GM12874 (cell line): ENCODE results near the gene CCN2.

Experiments
- TF ChIP-seq, protein P1 (sequence below): IDR thresholded peaks from 2 replicates; pipeline ENCODE4 v1.5.1; 2011; ENCODE audit warnings: low read depth, mild to moderate bottlenecking, control low read depth, low read length, moderate library complexity; ENCODE audit not compliant: insufficient read depth

Gene CCN2

DNA sequence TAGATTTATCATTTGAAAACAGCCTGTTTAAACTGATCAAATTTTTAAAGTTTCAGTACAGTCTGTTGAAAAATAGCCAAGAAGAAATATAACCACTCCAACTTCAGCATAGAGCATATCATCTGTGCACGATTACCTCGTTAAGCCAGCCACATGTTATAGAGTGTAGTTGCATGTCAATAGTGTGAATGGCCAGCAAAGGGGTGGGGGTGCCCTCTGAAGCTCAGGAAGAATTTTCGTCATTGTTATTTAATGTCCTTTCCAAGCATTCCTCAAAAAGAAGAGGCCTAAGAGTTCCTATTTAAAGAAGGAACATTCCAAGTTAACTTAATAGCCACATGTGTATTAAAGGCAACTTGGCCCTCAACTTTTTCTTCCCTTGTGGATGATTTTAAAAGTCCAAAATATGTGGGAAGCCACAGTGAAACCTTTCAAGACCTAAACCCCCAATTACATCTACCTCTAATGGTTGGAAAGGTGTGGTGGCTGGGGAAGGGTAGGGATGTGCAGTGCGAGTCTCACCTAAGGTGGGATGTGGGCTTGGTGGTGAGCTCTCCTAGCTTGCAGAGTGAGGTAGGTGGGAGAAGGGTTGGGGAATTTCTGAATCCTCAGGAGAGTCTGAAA lies 1.8 kb upstream of the CCN2 start:
- TF ChIP-seq, protein P1, sequence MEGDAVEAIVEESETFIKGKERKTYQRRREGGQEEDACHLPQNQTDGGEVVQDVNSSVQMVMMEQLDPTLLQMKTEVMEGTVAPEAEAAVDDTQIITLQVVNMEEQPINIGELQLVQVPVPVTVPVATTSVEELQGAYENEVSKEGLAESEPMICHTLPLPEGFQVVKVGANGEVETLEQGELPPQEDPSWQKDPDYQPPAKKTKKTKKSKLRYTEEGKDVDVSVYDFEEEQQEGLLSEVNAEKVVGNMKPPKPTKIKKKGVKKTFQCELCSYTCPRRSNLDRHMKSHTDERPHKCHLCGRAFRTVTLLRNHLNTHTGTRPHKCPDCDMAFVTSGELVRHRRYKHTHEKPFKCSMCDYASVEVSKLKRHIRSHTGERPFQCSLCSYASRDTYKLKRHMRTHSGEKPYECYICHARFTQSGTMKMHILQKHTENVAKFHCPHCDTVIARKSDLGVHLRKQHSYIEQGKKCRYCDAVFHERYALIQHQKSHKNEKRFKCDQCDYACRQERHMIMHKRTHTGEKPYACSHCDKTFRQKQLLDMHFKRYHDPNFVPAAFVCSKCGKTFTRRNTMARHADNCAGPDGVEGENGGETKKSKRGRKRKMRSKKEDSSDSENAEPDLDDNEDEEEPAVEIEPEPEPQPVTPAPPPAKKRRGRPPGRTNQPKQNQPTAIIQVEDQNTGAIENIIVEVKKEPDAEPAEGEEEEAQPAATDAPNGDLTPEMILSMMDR: no peak

DNA sequence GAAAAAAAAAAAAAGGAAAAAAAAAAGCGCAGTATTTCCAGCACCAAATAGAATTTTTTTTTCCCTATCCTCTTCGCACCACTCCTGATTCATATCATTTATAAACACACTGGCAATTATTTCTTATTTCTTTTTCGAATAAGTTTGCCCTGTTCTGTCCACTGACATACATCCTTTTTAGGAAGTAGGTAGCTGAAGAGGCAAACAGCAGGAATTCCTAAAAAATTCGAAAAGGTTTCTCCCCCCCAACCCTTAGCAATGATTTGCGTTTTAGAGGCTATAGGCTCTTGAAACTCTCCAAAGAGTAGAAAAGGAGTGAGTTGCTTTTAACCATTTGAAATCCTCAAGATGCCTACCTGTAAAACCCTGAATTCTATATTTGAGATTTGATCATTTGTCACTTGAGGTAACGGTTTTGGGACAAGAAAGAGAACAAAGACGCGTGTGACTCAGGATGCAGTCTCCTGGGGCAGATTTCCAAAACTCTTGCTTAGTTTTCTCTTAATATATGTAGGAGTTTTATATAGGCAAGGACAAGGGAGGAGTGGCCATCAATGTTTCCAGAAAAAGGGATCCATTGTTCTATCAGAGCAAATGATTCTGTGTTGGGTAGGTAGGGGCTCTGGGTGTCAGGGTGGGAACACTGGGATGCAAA lies 531 bp upstream of the CCN2 start:
- TF ChIP-seq, protein P1: no peak

DNA sequence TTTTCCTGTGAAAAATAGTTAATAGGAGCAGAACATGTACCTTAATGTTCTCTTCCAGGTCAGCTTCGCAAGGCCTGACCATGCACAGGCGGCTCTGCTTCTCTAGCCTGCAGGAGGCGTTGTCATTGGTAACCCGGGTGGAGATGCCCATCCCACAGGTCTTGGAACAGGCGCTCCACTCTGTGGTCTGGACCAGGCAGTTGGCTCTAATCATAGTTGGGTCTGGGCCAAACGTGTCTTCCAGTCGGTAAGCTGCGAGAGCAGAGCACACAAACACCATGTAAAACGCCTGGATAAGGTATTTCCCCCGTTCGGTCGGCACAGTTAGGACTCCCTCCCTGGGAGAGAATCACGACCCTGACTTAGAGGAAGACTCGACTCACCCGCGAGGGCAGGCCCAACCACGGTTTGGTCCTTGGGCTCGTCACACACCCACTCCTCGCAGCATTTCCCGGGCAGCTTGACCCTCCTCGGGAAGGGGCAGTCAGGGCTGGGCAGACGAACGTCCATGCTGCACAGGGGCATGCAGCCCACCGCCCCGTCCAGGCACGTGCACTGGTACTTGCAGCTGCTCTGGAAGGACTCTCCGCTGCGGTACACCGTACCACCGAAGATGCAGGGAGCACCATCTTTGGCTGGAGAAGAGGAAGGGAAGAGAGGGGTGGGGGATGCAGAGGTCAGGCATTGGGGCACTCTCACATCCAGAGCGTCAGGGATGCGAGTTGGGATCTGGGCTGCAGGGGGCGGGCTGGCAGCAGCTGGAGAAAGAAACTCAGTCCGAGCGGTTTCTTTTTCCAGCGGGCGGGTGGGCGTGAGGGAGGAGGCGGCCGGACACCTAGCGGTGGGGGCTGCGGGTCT lies 1.0 kb downstream of the CCN2 start:
- TF ChIP-seq, protein P1: no peak

DNA sequence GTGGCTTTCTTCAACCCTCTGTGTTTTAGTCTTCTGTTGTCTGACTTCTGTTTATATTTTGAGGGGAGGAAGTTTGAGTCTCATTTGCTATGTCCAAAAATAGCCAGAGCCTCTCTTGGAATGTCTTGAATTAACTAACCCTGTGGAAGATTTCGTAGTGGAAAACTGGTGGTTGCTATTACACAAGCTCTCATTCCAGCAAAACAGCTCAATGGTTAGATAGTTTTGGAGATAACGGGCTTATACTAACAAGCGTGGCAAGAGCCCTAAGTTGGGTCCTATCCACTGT lies 1.6 kb downstream of the CCN2 start:
- TF ChIP-seq, protein P1: no peak

DNA sequence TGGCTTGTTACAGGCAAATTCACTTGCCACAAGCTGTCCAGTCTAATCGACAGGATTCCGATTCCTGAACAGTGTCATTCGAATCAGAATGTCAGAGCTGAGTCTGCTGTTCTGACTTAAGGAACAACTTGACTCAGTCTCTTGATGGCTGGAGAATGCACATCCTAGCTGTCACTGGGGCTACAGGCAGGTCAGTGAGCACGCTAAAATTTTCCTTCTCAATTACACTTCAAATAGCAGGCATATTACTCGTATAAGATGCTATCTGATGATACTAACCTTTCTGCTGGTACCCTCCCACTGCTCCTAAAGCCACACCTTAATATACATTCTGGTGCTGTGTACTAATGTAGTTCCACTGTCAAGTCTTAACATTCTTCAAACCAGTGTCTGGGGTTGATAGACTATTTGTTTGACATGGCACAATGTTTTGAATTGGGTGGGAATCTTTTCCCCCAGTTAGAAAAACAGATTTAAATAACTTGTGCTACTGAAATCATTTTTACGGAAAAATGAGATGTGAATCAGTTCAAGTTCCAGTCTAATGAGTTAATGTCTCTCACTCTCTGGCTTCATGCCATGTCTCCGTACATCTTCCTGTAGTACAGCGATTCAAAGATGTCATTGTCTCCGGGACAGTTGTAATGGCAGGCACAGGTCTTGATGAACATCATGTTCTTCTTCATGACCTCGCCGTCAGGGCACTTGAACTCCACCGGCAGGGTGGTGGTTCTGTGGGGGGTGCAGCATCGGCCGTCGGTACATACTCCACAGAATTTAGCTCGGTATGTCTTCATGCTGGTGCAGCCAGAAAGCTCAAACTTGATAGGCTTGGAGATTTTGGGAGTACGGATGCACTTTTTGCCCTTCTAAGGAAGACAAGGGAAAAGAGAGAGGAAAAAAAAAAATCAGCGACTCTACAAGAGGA lies 2.2 kb downstream of the CCN2 start:
- TF ChIP-seq, protein P1: no peak

DNA sequence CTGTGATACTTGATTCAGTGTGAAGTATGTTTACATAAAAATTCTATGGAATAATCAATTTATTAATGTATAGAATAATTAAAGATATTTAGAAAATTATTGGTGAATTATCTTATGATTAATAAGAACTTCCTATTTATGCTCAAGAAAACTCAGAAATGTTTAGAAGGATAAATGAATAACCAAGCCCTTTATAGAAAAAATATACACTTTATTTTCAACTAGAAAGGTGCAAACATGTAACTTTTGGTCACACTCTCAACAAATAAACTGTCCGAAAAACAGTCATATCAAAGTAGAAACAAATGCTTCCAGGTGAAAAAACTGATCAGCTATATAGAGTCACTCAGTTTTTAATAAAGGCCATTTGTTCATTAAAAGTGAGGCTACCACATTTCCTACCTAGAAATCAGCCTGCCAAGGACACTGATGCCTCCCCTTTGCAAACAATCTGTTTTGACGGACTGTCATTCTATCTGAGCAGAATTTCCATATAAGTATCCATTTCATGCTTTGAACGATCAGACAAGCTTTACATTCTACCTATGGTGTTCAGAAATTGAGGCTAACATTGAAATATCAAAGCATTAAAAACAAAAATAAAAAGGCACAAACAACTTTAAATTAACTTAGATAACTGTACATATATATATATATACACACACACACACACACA lies 3.0 kb downstream of the CCN2 start:
- TF ChIP-seq, protein P1: no peak
